Thyroid gland (tissue), 4 donors: ENCODE results near the gene SCART1.
"Not testable (repeated sequence)": the region's sequence is repeated elsewhere in the genome, so short reads cannot be mapped to it uniquely, and the experiment has no call there.

ENCODE experiments used
- POLR2A ChIP-seq, 2 donors: fragments of 450-650 bp; IDR thresholded peaks; one replicate each; pipeline ENCODE4 v1.6.1; 2017; ENCODE audit warnings: antibody characterized with exemption in 2 of 2, mild to moderate bottlenecking in 2 of 2, moderate library complexity in 1 of 2
- TF ChIP-seq, protein P1 (sequence below), 6 experiments: fragments of 200-600 bp in 3 of 6; fragments of 450-650 bp in 3 of 6; sonication (generic) in 3 of 6; IDR thresholded peaks; one replicate each; pipeline ENCODE4 v1.5.1; 2016 to 2019; ENCODE audit warnings: antibody characterized with exemption in 6 of 6, mild to moderate bottlenecking in 2 of 6, inconsistent platforms in 1 of 6, moderate library complexity in 1 of 6

DNA sequence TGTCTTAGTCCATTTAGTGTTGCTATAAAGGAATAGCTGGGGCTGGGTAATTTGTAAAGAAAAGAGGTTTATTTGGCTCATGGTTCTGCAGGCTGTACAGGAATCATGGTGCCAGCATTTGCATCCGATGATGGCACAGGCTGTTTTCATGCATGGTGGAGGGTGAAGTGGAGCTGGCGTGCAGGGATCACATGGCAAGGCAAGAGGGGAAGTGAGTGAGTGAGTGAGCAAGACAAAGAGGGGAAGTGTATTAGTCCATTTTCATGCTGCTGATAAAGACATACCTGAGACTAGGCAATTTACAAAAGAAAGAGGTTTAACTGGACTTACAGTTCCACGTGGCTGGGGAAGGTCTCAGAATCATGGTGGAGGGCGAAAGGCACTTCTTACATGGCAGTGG is 39.8 kb downstream of the SCART1 start:
- TF ChIP-seq, protein P1, sequence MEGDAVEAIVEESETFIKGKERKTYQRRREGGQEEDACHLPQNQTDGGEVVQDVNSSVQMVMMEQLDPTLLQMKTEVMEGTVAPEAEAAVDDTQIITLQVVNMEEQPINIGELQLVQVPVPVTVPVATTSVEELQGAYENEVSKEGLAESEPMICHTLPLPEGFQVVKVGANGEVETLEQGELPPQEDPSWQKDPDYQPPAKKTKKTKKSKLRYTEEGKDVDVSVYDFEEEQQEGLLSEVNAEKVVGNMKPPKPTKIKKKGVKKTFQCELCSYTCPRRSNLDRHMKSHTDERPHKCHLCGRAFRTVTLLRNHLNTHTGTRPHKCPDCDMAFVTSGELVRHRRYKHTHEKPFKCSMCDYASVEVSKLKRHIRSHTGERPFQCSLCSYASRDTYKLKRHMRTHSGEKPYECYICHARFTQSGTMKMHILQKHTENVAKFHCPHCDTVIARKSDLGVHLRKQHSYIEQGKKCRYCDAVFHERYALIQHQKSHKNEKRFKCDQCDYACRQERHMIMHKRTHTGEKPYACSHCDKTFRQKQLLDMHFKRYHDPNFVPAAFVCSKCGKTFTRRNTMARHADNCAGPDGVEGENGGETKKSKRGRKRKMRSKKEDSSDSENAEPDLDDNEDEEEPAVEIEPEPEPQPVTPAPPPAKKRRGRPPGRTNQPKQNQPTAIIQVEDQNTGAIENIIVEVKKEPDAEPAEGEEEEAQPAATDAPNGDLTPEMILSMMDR (IDR thresholded peaks at IDR 0.05), result not testable (repeated sequence)
- not testable (repeated sequence) for TF ChIP-seq POLR2A (IDR thresholded peaks at IDR 0.05)
